Measurements from ENCODE around the gene MUC5AC.

Gene MUC5AC

DNA sequence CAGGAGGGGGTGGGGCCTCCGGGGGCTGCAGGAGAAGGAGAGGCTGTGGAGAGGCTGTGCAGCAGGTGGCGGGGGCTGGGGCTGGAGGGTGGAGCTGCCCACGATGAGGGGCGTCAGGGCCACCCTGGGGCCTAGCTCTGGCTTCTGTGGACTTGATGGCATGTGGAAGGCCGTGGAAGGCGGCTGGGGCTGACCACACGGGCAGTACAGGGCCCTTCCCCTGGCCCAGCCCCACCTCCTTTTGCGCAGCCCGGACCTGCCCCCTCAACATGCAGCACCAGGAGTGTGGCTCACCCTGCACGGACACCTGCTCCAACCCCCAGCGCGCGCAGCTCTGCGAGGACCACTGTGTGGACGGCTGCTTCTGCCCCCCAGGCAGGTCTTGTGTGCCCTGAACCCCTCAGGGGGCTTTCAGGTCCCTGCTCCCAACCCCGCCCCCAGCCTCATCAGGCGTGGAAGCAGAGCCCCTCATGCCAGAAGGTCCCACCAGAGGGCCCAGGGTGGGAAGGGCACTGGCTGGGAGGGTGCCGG lies 71.2 kb downstream of the MUC5AC start:
- no peak for DNase-seq

DNA sequence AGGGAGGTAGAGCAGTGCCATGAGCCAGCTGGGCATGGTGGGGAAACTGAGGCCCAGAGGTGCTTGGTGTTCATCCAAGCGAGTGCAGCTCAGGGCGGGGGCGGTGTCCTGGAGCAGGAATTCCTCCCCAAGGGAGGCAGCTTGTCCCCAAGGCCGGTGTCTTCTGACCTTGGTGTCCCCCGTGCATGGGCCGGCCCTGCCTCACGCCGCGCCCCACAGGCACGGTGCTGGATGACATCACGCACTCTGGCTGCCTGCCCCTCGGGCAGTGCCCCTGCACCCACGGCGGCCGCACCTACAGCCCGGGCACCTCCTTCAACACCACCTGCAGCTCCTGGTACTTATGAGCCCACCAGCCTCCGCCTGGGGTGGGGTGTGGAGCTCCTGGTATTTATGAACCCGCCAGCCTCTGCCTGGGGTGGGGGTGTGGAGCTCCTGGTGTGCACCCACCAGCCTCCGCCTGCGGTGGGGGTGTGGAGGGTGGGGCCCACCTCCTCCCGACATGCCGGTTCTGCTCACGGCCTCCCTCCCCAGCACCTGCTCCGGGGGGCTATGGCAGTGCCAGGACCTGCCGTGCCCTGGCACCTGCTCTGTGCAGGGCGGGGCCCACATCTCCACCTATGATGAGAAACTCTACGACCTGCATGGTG lies 71.8 kb downstream of the MUC5AC start:
- DNase-seq: no peak

DNA sequence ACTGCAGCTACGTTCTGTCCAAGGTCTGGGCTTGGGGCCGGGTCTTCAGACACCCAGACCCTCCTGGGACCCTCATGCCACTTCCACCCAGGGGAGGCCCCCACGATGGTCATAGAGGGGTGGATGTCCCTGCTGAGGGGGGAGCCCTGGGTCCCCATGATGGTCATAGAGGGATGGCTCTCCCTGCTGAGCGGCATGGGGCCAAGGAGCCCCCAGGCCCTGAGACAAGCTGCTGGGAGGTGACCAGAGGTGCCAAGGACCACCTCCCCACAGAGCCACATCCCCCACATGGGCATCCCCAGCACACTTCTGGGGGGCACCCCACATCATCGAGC lies 72.3 kb downstream of the MUC5AC start:
- no peak for DNase-seq

DNA sequence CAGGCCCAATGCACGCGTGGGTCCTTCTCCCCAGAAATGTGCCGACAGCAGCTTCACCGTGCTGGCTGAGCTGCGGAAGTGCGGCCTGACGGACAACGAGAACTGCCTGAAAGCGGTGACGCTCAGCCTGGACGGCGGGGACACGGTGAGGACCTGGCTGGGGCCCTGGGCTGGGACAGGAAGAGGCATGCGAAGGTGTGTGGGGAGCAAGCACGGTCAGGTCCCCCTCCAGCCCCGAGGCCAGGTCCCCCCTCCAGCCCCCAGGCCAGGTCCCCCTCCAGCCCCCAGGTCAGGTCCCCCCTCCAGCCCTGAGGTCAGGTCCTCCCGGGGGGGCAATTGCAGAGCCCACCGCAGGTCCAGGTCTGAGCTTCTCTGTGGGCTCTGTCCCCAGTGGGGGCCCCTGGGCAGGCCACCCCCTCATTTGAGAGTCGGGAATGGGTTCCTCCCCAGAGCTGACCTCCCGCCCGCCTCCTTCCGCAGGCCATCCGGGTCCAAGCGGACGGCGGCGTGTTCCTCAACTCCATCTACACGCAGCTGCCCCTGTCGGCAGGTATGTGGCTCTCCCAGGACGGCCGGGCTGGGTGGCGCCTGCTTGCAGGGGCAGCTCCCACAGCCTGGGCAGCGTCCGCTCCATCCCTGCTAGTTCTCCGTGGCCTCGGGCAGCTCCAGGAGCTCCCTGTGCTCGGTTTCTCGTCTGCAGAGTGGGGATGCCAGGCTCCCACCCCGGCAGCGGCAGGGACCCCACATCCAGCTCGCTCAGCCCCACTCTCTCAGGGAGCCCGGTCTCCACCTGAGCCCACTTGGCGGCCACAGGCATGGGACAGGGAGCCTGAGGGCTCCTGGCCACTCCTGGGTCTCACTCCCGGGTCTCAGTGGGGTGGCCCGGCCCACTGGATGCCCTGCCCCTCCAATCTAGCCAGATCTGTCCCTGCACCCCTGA lies 73.0 kb downstream of the MUC5AC start:
- DNase-seq: no peak

DNA sequence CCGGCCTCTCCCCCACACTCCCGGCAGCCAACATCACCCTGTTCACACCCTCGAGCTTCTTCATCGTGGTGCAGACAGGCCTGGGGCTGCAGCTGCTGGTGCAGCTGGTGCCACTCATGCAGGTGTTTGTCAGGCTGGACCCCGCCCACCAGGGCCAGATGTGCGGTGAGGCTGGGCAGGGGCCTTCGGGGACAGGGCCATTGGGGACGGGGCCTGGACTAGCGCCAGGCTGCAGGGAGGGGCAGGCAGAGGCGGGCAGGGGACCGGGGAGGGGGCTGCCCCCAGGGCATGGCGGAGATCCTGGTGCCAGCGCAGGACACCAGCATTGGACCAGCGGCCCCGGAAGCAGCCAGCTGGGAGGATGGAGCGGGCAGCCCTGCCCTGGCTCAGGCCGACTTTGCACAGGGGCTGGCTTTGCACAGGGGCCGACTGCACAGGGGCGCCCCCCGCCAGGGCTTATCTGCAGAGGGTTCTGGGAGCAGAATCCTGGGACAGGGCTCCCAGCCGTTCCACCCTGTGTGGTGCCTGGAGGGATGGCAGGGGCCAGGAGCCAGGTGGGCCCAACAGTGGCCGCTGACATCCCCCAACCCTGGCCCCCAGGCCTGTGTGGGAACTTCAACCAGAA lies 73.8 kb downstream of the MUC5AC start:
- peak; percentile 31 for DNase-seq

DNA sequence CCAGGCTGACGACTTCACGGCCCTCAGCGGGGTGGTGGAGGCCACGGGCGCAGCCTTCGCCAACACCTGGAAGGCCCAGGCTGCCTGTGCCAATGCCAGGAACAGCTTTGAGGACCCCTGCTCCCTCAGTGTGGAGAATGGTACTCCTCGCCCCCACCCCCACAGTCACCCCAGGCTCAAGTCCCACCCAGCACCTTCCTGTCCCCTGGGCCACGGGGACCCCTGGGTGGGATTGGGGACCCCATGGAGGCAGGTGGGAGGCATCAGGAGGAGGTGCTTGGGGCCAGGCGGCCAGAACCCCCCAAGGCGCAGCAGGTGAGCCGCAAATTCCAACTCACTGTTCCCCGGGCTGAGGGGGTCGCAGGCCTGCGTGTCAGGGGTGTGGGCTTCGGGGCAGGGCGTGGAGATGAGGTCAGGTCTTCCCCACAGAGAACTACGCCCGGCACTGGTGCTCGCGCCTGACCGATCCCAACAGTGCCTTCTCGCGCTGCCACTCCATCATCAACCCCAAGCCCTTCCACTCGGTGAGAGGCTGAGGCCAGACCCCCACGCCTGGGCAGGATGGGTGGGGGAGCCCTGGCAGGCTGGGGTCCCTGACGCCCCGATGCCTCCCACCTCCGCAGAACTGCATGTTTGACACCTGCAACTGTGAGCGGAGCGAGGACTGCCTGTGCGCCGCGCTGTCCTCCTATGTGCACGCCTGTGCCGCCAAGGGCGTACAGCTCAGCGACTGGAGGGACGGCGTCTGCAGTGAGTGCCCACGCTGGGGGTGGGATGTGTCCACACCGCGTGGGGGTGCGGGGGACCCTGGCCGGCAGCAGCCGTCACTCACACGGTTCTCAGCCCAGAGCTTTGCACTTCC lies 74.5 kb downstream of the MUC5AC start:
- DNase-seq: no peak

DNA sequence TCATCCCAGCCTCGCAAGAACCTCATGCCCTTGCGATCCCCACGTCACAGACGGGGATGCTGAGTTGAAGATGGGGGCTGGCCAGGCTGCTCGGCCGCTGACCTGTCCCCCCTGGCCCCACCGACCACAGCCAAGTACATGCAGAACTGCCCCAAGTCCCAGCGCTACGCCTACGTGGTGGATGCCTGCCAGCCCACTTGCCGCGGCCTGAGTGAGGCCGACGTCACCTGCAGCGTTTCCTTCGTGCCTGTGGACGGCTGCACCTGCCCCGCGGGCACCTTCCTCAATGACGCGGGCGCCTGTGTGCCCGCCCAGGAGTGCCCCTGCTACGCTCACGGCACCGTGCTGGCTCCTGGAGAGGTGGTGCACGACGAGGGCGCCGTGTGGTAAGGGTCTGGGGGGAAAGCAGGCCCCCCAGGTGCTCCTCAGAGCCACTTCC lies 75.1 kb downstream of the MUC5AC start:
- no peak for DNase-seq

DNA sequence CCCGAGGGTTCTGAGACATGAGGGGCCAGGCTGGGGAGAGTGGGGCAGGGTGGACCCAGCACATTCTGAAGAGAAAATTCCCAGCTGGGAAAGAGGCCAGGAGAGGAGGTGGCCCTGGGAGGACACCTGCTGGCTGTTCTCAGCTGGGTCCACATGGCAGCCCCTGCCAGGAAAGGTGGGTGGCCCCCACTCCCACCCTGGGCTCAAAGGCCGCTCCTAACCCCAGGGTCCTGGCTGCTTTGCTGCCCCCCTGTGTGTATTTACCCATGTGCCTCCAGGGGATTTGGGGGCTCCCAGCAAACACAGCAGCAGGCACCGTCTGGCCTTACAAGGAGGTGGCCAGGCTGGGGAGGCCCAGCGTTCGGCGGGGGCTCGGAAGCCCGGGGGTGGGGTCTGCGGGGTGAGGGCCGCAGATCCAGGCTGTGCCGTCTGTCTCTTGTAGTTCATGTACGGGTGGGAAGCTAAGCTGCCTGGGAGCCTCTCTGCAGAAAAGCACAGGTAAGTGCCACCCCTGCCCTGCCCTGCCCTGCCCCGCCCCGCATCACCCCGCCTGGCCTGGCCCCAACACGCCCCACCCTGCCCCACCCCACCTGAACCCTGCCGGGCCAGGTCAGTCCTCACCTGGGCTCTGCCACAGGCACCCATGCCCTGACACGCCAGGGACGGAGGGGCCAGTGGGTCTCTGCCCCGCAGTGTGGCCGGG lies 75.7 kb downstream of the MUC5AC start:
- no peak for DNase-seq

DNA sequence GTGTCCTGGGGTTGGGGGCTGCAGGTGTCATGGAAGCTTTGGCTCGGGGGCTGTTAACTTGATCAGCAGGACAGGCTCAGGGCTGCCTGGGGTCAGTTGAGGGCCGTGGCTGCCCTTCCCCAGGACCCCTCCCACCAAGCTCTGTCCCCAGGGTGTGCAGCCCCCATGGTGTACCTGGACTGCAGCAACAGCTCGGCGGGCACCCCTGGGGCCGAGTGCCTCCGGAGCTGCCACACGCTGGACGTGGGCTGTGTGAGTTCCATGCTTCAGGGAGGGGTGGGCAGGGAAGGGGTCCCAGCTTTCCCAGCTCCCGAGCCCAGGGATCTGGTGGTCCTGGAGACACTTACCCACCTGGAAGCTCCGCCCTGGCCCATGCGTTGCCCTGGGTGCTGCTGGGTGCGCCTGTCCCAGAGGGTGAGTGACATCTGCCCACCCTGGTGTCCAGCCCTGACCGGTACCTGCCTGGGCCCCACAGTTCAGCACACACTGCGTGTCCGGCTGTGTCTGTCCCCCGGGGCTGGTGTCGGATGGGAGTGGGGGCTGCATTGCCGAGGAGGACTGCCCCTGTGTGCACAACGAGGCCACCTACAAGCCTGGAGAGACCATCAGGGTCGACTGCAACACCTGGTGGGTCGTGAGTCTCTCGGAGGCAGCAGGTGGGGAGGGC lies 76.4 kb downstream of the MUC5AC start:
- DNase-seq: no peak

DNA sequence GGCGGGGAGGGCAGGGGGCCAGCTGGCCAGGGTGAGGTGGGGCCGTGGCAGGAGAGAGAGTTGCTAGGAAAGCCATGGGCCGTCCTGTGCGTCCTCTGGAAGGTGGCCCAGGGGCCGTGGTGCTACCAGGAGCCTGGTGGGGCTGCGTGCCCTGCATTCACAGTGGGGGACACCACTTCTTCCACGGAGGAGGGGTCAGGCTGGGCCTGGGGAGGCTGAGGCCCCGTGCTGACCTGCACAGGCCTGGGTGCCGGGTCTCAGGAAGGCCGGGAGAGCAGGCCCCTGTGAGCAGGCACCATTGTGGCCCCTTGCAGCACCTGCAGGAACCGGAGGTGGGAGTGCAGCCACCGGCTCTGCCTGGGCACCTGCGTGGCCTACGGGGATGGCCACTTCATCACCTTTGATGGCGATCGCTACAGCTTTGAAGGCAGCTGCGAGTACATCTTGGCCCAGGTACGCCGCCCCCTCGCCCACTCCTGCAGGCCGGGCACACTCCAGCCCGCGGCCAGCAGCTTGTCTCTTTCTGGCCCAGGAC lies 77.1 kb downstream of the MUC5AC start:
- DNase-seq: no peak

DNA sequence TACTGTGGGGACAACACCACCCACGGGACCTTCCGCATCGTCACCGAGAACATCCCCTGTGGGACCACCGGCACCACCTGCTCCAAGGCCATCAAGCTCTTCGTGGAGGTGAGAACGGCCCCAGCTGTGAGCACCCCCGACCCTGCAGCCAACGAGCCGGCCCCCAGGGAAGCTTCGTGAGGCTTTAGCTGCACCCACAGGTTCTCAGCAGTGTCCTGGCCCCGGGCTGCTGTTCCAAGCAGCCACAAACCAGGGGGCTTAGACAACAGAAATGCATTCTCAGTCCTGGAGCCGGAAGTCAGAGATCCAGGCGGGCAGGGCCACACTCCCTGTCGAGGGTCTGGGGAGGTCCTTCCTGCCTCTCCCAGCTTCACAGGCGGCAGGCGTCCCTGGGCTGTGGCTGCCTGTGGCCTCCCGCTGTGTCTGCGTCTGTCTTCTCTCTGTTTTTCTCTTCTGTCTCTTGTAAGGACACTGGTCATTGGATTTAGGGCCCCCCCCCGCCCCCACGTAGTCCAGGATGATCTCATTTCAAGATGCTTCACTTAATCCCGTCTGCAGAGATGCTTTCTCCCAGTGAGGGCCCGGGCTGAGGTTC lies 77.7 kb downstream of the MUC5AC start:
- peak; percentile 21 for DNase-seq

DNA sequence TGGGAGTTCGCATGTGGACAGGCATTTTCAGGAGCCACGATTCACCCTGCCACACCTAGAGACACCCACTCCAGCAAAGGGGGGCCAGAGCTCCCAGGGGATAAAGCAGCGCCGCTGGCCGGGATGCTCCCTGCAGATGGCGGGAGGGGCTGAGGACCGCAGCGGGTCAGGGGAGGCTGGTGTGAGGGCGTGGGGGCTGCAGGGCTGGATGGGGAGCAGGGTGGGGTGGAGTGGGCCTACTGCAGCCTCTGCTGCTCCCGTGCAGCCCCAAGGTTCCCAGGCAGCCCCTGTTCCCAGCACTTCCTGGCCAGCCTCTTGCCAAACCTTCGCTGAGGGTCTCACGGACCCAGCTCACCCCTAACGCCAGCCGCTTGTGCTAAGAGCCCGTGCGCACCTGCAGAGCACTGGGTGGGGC lies 78.2 kb downstream of the MUC5AC start:
- DNase-seq: no peak

DNA sequence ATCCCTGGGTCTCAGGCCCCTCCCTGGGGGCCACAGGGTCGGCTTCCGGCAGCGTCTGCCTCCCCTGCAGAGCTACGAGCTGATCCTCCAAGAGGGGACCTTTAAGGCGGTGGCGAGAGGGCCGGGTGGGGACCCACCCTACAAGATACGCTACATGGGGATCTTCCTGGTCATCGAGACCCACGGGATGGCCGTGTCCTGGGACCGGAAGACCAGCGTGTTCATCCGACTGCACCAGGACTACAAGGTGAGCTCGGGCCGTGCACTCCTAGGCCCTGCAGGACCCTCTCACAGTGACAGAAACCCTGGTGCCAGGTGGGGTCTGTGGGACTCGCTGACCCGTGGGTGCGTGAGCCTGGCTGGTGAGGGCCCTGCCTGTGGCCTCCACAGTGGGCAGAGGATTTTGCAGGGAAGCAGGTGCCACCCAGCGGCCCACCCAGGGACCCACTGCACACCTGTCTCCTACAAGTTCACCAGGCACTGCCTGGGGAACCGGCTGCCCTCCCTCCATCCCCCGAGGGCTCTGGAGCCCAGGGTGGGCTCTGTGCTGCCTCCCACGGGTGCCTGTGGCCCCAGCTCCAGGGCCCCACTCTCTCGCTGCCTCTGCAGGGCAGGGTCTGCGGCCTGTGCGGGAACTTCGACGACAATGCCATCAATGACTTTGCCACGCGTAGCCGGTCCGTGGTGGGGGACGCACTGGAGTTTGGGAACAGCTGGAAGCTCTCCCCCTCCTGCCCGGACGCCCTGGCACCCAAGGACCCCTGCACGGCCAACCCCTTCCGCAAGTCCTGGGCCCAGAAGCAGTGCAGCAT lies 78.8 kb downstream of the MUC5AC start:
- no peak for DNase-seq

DNA sequence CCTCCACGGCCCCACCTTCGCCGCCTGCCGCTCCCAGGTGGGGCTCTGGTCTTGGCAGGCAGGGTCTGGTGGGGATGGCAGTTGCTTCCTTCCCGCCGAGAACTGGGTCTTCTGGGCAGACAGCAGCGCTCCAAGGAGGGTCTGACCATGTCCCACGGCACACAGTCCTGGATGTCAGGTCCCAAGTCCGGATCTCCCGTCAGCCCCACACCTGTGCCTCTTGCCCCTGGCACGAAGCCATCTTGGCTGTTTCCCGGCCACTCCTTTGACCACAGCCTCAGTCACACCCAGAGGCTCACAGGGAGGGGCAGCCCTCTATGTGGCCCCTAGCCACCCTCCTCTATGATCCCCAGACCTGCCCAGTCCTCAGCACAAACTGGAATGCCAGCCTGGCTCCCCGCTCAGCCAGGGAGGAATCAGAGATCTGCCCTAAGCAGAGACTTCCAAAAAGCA lies 79.4 kb downstream of the MUC5AC start:
- no peak for DNase-seq

DNA sequence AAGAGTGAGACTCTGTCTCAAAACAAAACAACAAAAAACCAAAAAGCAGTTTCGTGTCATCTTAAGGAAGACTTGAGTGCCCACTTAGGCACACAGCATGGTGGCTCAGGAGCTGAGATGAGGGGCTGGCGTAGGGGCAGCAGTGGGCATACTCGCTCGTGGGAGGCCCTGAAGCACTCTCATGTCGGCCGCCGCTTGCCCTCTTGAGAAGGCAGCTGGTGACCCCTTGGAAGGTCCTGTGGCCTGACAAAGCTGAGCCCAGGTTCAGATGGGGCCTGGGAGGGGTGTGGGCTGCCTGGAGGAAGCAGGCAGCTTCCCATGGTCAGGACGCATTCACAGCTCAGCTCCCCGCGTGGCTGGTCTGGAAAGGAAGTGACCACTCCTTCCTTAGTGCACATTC lies 80.1 kb downstream of the MUC5AC start:
- DNase-seq: no peak

DNA sequence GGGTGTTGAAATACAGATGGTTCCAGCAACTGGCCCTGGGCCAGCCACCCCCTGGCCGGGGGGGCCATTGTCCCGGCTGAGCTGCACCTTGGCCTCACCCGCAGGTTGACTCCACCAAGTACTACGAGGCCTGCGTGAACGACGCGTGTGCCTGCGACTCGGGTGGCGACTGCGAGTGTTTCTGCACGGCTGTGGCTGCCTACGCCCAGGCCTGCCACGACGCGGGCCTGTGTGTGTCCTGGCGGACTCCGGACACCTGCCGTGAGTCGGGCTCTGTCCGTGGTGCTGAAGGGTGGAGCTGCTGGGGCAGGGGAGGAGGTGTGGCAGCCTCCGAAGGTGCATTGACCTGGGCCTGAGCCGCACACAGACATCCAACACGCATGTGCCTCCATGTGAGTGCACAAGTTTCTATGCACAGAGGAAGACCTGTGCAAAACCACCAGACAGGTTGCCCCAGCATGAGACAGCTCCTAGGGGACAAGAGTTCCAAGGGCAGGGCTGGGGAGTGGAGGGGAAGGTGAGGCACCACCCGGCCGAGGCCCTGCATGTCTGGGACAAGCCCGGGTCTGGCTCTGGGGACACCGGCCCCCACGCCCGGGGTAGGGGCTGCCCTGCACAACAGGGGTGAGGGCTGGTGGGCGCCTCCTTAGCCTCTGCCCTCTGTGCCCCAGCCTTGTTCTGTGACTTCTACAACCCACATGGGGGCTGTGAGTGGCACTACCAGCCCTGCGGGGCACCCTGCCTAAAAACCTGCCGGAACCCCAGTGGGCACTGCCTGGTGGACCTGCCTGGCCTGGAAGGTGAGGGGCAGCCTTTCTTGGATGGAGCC lies 81.2 kb downstream of the MUC5AC start:
- DNase-seq: no peak

DNA sequence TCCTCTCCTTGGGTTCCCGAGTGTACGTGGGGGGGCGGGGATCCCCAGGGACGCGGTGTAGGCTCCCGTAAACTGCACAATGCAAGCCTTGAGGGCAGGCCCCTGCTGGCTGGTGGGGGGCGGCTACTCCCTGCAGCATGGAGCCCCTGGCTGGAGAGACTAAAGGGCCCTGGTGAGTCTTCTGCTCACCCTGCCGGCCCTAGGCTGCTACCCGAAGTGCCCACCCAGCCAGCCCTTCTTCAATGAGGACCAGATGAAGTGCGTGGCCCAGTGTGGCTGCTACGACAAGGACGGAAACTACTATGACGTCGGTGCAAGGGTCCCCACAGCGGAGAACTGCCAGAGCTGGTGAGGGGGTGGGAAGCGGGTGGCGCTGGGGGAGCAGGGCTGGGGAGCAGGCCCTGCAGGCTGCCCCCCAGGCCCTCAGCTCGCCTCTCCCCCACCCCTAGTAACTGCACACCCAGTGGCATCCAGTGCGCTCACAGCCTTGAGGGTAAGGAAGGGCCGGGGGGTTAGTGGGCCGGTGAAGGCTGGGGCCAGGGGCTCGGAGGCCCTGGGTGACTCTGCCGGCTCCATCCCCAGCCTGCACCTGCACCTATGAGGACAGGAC lies 81.9 kb downstream of the MUC5AC start:
- DNase-seq: no peak

DNA sequence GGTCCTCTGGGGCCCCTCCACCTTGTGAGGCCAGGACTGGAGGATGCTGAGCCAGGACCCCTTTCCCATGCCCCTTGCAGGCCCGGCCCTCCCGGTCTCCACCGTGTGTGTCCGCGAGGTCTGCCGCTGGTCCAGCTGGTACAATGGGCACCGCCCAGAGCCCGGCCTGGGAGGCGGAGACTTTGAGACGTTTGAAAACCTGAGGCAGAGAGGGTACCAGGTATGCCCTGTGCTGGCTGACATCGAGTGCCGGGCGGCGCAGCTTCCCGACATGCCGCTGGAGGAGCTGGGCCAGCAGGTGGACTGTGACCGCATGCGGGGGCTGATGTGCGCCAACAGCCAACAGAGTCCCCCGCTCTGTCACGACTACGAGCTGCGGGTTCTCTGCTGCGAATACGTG lies 83.0 kb downstream of the MUC5AC start:
- no peak for DNase-seq

Measured in NCI-H146 (cell line).